HG03039 (cell line): ENCODE measurements around the gene FBXL4.
"Not testable (repeated sequence)": the region's sequence is repeated elsewhere in the genome, so short reads cannot be mapped to it uniquely, and the experiment has no call there.

ENCODE experiments used
- ATAC-seq: cut with Tn5 transposase; IDR thresholded peaks from one replicate; pipeline ENCODE4 v1.9.1; 2021; ENCODE audit warnings: mild to moderate bottlenecking, moderate library complexity; ENCODE audit not compliant: unreplicated experiment

Gene FBXL4

GRCh38 chr6:98946266-98946878 lies 1.4 kb downstream of the FBXL4 start:
- no peak for ATAC-seq

DNA sequence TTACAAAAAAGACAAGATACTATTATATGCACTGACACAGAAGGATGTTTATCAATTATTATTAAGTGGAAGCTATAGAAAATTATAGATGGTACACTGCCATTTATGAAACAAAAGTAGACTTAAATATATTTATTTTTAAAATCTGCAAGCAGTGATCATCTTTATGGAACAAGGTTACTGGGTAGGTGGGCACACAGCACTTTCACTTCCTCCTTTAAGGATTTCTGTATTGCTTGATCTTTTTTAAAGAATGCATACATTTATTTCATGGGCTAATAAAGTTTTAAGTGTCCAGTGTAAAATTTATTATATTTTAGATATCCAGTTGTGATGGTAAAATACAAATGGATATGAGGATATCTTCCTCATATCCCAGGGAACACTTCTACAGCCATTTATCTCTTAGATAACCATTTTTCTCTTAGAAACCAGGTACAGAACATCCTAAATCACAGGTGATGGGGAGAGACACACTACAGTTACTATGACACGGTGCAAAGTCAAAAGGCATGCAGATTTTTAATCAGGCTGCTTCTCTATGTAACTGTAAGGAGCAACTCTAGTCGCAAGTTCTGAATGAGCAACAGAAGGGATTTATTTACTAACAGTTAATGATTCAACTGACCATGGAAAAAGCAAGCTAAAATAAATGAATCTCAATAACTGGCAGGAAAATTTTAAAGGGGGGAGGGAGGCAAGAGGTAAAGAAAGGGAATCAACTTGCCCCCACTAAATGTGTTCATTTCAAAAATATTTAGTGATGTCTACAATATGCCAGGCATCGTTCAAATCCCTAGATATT lies 2.2 kb downstream of the FBXL4 start:
- no peak for ATAC-seq

GRCh38 chr6:98944598-98945081 lies 3.1 kb downstream of the FBXL4 start:
- ATAC-seq: no peak

- ATAC-seq: no peak
Observed at GRCh38 chr6:98944168-98944567, 3.6 kb downstream of the FBXL4 start.

DNA sequence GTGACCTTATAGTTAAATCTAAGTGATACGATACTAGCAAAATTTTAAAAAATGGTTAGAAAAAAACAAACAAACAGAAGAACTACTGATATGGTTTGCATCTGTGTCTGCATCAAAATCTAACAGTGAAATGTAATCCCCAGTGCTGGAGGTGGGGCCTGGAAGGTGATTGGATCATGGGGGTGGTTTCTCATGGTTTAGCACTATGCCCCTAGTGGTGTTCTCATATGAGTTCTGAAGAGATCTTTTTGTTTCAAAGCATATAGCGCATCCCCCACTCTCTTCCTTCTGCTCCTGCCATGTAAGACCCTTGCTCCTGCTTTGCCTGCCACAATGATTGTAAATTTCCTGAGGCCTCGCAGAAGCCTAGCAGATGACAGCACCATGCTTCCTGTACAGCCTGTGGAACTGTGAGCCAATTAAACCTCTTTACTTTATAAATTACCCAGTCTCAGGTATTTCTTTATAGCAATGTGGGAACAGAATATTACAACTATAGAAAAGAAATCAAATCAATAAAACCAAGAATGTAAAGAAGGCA lies 5.4 kb downstream of the FBXL4 start:
- no peak for ATAC-seq

DNA sequence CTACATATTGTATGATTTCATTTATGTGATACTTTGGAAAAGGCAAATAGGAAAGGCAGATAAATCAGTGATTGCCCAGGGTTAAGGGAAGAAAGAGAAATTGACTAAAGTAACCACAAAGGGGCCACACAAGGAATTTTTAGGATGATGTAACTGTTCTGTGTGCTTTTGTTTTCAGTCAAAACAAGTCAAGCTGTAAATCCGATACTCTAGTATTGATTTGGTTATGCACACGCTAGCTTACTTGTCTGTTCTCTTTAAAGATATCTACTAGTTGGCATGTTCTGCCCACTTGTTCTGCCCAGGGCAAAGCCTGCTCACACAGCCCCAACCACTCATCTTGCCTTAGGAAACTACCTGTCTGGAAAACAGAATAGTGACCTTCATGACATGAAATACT lies 6.4 kb downstream of the FBXL4 start:
- ATAC-seq: no peak

DNA sequence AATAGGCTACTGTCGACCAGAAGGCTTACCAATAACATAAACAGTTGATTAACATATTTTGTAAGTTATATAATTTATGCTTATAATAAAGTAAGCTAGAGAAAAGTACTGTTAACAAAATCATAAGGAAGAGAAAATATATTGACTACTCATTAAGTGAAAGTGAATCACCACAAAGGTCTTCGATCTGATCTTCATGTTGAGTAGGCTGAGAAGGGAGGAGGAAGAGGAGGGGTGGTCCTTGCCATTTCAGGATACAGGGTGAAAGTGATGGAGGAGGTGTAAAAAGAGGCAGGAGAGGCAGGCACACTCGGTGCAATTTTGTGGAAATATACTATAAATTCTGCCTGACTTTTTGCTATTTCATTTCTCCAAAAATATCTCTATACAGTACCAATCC lies 10.4 kb downstream of the FBXL4 start:
- no peak for ATAC-seq

- no peak for ATAC-seq
Observed at GRCh38 chr6:98932381-98932780, 15.4 kb downstream of the FBXL4 start.

GRCh38 chr6:98931696-98932095 lies 16.1 kb downstream of the FBXL4 start:
- no peak for ATAC-seq

GRCh38 chr6:98929498-98930060 lies 18.2 kb downstream of the FBXL4 start:
- no peak for ATAC-seq

GRCh38 chr6:98928688-98929087 lies 19.1 kb downstream of the FBXL4 start:
- no peak for ATAC-seq

GRCh38 chr6:98927534-98927933 lies 20.2 kb downstream of the FBXL4 start:
- no peak for ATAC-seq

DNA sequence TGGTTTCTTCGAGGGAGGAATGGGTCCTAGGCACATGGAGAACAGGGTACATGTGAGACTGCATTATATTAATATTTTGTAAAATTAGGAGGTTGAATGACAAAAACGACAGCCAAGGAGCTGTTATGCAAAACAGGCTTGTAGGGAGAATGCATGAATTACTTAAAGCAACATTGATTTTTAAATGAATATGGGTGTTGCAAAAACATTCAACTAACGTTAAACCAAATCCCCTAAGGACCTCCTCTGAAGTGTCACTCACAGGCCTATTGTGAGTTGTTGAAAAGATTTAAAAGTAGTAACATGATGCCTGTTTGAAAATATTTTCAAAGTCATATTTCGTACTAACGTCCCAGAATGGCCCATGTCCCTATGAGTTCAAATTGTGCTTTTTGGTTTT lies 21.9 kb downstream of the FBXL4 start:
- ATAC-seq: no peak

DNA sequence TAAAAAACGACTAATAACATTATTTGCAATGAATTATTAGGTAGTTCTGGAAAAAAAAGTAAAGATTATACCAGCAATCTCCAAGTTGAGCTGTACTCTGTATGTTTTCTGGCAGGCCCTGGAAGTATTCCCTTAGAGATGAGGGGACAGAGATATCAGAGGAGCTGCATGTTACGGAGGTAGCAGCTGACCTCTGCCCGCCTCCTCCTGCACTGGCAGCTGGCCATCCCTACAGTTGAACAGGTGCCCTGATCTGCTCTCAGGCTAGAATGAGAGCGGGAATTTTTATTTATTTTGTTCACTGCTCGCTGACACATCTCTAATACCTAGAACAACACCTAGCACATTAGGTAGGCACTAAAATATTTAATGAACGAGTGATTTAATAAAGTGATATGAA lies 23.1 kb downstream of the FBXL4 start:
- ATAC-seq: no peak

DNA sequence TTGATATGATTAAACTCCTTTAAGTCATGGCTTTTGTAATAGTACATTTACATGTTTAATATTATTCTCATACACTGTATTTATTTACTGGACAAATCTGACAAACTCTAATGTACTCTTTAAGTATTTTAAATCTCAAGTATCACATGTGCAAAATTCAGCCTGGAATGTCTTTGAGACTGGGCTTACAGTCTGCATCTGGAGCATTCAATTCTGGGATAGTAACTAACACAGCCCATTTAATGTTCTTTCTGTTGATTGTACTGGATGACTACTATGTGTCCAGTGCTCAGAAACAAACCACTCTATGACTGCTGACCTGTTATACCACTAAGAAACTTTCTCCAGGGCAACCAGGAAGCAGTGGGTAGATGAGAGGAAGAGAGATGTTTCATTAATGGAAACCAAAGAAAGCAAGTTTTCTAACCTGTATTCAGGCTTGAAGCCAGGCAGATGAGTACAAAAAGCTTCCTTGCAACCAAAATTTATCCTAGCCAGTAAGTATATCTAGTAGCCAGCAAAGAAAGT lies 26.8 kb downstream of the FBXL4 start:
- peak; percentile 96 for ATAC-seq

GRCh38 chr6:98910946-98911345 lies 36.8 kb downstream of the FBXL4 start:
- not testable (repeated sequence) for ATAC-seq

DNA sequence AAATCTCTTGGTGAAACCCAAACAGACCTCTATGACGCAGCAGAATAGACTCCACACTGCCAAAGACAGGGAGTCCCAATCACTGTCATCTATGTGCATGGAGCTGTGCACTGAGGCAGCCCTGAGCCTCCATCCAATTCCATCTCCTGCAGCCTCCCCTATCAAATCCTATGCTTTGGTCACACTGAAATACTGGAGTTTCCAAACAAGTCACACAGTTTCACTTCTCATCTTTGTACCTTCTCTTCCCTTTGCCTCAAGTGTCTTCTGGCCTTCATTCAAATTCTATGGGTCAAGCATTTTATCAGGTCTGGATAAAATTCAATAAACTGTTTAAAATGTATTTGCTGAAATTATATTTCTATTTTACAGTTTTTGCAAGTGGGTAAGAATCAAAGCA lies 38.5 kb downstream of the FBXL4 start:
- ATAC-seq: no peak

GRCh38 chr6:98906342-98906741 lies 41.4 kb downstream of the FBXL4 start:
- ATAC-seq: not testable (repeated sequence)

DNA sequence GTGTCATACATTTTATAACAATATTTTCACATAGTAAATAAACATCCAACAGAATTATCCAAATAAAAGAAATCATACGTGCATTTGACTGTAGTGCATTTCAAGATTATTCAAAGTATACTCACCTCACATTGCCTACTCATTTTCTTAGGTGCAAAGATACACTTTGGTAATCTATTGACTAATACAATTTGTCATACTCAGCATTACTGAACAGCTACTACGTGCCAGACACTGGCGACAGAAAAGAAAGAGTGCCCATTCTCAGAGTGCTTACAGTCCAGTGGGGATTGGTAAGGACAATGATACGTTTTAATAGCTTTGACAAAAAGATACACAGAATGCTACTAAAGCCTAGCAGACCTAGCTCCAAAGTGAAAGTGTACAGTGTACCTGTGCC lies 42.0 kb downstream of the FBXL4 start:
- no peak for ATAC-seq

DNA sequence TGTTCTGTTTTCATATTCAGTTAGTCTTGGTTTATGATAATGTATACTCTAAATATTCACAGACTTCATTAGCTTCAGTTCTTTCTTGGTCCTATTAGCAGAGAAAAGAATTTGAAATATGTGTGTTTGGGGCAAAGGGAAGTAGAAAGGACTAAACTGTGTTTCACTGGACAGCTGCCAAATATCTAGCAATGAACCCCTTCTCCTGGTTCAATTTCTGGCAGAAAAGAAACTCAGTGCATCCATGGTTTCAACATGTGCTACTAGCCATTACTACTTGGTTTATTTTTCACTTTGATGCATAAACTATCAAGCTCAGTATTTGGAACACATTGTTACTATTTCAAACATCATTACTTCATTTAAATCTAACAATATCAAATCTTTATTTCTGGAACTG lies 43.6 kb downstream of the FBXL4 start:
- ATAC-seq: no peak

DNA sequence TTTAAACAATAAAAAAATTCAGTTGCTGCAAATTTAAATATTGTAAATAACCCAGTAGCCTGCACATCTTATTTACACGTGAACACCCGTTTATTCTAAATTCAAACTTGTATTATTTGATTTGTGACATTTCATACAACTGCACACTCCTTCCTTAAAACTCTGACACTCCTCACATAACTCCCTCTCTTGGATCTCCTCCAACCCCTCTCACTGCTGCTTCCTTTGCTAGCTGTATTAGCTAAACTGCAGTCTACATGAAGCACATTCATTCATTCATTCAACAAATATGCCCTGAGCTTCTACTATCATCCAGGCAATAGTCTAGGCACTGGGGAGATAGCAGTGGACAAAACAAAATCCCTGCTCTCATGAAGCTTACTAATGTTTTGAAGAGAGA lies 47.0 kb downstream of the FBXL4 start:
- no peak for ATAC-seq

- ATAC-seq: no peak
Observed at GRCh38 chr6:98894810-98895209, 52.9 kb downstream of the FBXL4 start.
